Suprapubic skin (tissue), 4 donors: ENCODE measurements around the gene HCFC1. TPM values are rescaled to one million over a fixed set of nuclear protein-coding genes. Genes with fewer than 3 reads are reported as not detected.

Experiments
- DNase-seq, 2 donors: peaks; one replicate each; pipeline ENCODE4 v3.0.0-alpha.2; 2019; ENCODE audit warnings: low spot score in 2 of 2
- H3K27ac ChIP-seq: fragments of 200-600 bp; sonication (generic); one replicate; pipeline ENCODE4 v1.5.1; 2019
- H3K27me3 ChIP-seq: fragments of 200-600 bp; sonication (generic); one replicate; pipeline ENCODE4 v1.5.1; 2019
- H3K36me3 ChIP-seq: fragments of 200-600 bp; sonication (generic); one replicate; pipeline ENCODE4 v1.5.1; 2019
- H3K4me1 ChIP-seq: fragments of 200-600 bp; sonication (generic); one replicate; pipeline ENCODE4 v1.5.1; 2019
- H3K4me3 ChIP-seq: fragments of 200-600 bp; sonication (generic); one replicate; pipeline ENCODE4 v1.5.1; 2019; ENCODE audit warnings: mild to moderate bottlenecking
- H3K9me3 ChIP-seq: fragments of 200-600 bp; sonication (generic); one replicate; pipeline ENCODE4 v1.5.1; 2019
- CTCF ChIP-seq, 2 donors: fragments of 200-600 bp in 1 of 2; fragments of 450-650 bp in 1 of 2; sonication (generic) in 1 of 2; IDR thresholded peaks; one replicate each; pipeline ENCODE4 v1.5.1; 2016 to 2019; ENCODE audit warnings: antibody characterized with exemption in 2 of 2, mild to moderate bottlenecking in 1 of 2, moderate library complexity in 1 of 2
- EP300 ChIP-seq: sonication (generic); formaldehyde crosslinking; IDR thresholded peaks from one replicate; pipeline ENCODE4 v1.6.1; 2017; ENCODE audit warnings: antibody characterized with exemption
- POLR2A ChIP-seq, 2 donors: fragments of 450-650 bp; IDR thresholded peaks; one replicate each; pipeline ENCODE4 v1.6.1; 2017; ENCODE audit warnings: antibody characterized with exemption in 2 of 2, mild to moderate bottlenecking in 2 of 2, moderate library complexity in 2 of 2
- POLR2AphosphoS5 ChIP-seq, 3 donors: sonication (generic); formaldehyde crosslinking; IDR thresholded peaks; one replicate each; pipeline ENCODE4 v1.6.1; 2017; ENCODE audit warnings: antibody characterized with exemption in 3 of 3
- WGBS: methylation state at CpG from one replicate; pipeline ENCODE4 v1.1.5; 2018; 5-methylcytosine and 5-hydroxymethylcytosine counted together
- total RNA-seq, 4 donors: library from RNA; depleted of rRNA; stranded (reverse); fragments of >200 nt; gene quantifications; one replicate each; pipeline ENCODE4 v1.1.0, GENCODE V29; 2016

The HCFC1 gene
- total RNA-seq, 4 donors from 2014 or later, result 51.9 to 72.2 (median 55.3) TPM

- TF ChIP-seq CTCF (IDR thresholded peaks at IDR 0.05), result no peak
- no peak for TF ChIP-seq POLR2A (IDR thresholded peaks at IDR 0.05)
- TF ChIP-seq POLR2AphosphoS5 (IDR thresholded peaks at IDR 0.05), result no peak
- TF ChIP-seq EP300, result no peak
- peak overlapping the region; percentile 20 for H3K4me3 ChIP-seq
- no peak overlapping the region for H3K27ac ChIP-seq
- H3K9me3 ChIP-seq, result no peaks in the 10 kb centered on the region
- H3K27me3 ChIP-seq, result no peaks in the 10 kb centered on the region
- peaks cover 20% of the 10 kb centered on the region for H3K4me1 ChIP-seq
- H3K36me3 ChIP-seq, result no peaks in the 10 kb centered on the region
- DNase-seq, result no peak
- 95% methylated on average over 10 of the region's 32 CpGs for WGBS
Observed at GRCh38 chrX:153905481-153906095, 66.0 kb downstream of the HCFC1 start.

GRCh38 chrX:153903991-153904957 is 67.3 kb downstream of the HCFC1 start, which contains the start of gene AVPR2:
Gene AVPR2 (plus strand): TSS chrX:153904673. CDS start chrX:153905146, 473 bp downstream.
- Histone ChIP-seq H3K36me3 (no peaks in the 10 kb centered on the region), H3K4me3 (peak within 1 kb of the TSS; percentile 20), H3K4me1 (peaks cover 23% of the 10 kb centered on the region), H3K27ac (no peak within 1 kb of the TSS), H3K9me3 (no peaks in the 10 kb centered on the region), H3K27me3 (no peaks in the 10 kb centered on the region)
- TF ChIP-seq POLR2A (IDR thresholded peaks at IDR 0.05) (no peak), CTCF (IDR thresholded peaks at IDR 0.05) (no peak), EP300 (no peak), POLR2AphosphoS5 (IDR thresholded peaks at IDR 0.05) (no peak)
- DNase-seq, result no peak
- 61% methylated on average over 20 of the region's 26 CpGs for WGBS

- Histone ChIP-seq H3K36me3 (no peaks in the 10 kb centered on the region), H3K4me3 (no peak overlapping the region), H3K4me1 (peaks cover 23% of the 10 kb centered on the region), H3K27ac (no peak overlapping the region), H3K27me3 (no peaks in the 10 kb centered on the region), H3K9me3 (no peaks in the 10 kb centered on the region)
- no peak for TF ChIP-seq CTCF (IDR thresholded peaks at IDR 0.05)
- no peak for TF ChIP-seq POLR2AphosphoS5 (IDR thresholded peaks at IDR 0.05)
- no peak for TF ChIP-seq POLR2A (IDR thresholded peaks at IDR 0.05)
- TF ChIP-seq EP300, result no peak
- DNase-seq, result no peak
- 71% methylated on average over 18 of the region's 18 CpGs for WGBS
Observed at GRCh38 chrX:153903238-153903980, 68.2 kb downstream of the HCFC1 start.

- no peak for TF ChIP-seq POLR2A (IDR thresholded peaks at IDR 0.05)
- TF ChIP-seq EP300, result no peak
- TF ChIP-seq CTCF (IDR thresholded peaks at IDR 0.05), result no peak
- no peak for TF ChIP-seq POLR2AphosphoS5 (IDR thresholded peaks at IDR 0.05)
- WGBS, result 63% methylated on average over 9 of the region's 10 CpGs
- Histone ChIP-seq H3K4me1 (peaks cover 23% of the 10 kb centered on the region), H3K36me3 (no peaks in the 10 kb centered on the region), H3K9me3 (no peaks in the 10 kb centered on the region), H3K27ac (no peak overlapping the region), H3K27me3 (no peaks in the 10 kb centered on the region), H3K4me3 (no peak overlapping the region)
- DNase-seq, result no peak
Observed at GRCh38 chrX:153902385-153902784, 69.2 kb downstream of the HCFC1 start.
